GM21423 (cell line): ENCODE data around the gene MFSD12.

Experiments used
- ATAC-seq: cut with Tn5 transposase; IDR thresholded peaks from one replicate; pipeline ENCODE4 v1.9.1; 2021; ENCODE audit warnings: mild to moderate bottlenecking, moderate library complexity; ENCODE audit not compliant: unreplicated experiment

Gene MFSD12

GRCh38 chr19:3563709-3564524 is 6.5 kb upstream of the MFSD12 start:
- ATAC-seq = no peak

GRCh38 chr19:3556978-3557460 is 367 bp downstream of the MFSD12 start:
- ATAC-seq = peak; percentile 28

GRCh38 chr19:3556423-3556977 is 886 bp downstream of the MFSD12 start:
- ATAC-seq = no peak

GRCh38 chr19:3555653-3556422 is 1.5 kb downstream of the MFSD12 start:
- no peak for ATAC-seq

DNA sequence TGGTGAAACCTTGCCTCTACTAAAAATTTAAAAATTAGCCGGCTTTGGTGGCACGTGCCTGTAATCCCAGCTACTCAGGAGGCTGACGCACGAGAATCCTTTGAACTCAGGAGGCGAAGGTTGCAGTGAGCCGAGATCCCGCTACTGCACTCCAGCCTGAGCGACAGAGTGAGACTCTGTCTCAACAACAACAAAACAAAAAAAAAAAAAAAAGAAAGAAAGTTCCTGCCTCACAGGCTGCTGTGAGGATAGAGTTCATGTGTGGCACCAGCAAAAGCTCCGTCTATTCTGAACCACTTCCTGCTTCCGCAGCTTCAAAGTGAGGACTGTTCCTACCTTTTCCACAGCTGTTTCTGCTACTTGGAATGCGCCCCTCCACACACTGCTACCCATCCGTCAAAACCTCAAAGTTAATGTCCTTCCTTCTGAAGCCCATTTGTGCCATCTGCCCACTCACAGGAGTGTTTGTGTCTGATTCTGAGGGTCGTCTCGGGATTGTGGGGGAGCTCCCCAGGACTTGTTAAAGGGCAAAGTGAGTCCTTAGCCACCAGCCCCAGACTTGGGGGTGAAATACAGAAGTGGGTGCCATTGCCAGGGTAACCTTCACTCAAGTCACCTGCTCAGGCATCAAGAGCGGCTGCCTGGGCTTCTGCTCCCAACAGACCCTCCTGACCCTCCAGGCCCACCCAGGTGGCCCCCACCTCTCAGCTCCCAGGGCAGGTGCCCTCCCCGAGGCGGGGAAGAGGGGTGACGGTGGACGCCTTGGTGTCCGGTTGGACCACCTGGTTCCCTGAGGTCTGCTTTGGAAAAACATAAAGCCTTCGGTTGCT is 2.9 kb downstream of the MFSD12 start:
- ATAC-seq = no peak

DNA sequence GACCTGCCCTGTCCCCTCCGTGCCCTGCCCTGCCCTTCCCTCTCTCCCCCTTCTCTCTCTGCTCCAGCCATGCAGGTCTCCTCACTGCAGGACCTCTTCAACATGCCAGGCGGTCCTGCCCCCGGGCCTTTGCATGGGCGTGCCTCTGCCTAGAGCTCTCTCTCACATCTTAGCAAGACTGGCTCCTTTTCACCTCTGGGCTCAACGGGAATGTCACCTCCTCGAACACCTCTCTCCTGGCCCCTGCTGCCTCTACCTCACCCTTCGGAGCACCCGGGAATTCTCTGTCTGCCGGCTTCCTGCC is 5.6 kb downstream of the MFSD12 start:
- ATAC-seq = no peak

GRCh38 chr19:3550947-3551791 is 6.2 kb downstream of the MFSD12 start:
- no peak for ATAC-seq

DNA sequence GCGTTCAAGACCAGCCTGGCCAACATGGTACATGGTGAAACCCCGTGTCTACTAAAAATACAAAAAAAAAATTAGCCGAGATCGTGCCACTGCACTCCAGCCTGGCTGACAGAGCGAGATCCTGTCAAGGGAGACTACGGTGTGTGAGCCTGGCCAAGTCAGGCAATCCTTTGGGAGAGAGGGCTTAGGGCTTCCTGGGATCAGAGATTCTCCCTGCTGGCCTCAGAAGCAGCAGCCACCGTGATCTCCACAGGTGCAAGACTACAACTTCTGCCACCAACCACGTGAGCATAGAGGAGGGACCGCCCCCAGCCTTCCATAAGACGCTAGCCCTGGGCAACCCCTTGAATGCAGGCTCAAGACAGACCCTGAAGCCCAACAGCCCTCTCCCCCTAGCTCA is 7.6 kb downstream of the MFSD12 start:
- no peak for ATAC-seq

DNA sequence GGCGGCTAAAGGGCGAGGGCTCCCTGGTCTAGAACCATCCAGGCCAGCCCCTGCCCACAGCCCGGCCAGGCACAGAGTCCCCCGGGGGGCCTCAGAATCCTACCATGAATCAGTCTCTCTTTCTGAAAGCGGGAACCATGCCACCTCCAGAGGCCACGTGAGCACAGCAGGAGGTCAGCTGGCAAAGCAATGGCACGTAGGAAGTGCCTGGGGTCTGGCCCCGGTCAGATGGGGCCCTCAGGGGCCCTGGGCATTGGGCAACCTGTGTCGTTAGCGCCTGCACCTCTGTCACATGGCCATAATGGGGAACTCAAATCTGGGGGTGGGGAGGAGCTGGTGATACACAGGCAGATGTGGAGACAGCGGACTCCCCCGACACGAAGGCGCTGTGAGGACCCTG is 8.8 kb downstream of the MFSD12 start:
- ATAC-seq = no peak

DNA sequence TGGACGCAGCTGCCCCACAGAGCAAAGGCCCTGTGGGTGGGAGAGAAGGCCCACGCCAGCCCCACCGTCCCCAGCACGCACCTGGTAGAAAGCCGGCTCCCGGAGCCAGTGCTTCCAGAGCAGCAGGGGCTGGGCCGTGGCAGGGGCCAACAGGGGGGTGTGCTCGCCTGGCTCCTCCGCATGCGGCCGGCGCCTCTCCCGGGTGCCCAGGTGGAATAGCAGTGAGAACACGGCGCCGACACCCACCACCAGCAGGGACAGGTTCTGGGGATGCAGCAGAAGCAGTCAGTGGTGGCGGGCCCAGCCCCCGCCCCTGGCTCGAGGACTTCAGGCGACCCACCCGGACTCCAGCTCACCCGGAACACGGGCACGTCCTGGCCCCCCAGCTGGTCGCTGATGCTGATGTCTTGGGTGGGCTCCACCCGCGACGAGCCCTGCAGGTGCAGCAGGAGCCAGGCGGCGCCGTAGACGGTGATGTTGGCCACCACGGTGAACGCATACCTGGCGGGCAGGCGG is 9.6 kb downstream of the MFSD12 start:
- ATAC-seq = no peak

GRCh38 chr19:3547301-3547731 is 10.1 kb downstream of the MFSD12 start:
- ATAC-seq = no peak

GRCh38 chr19:3546119-3546518 is 11.3 kb downstream of the MFSD12 start:
- ATAC-seq = no peak

DNA sequence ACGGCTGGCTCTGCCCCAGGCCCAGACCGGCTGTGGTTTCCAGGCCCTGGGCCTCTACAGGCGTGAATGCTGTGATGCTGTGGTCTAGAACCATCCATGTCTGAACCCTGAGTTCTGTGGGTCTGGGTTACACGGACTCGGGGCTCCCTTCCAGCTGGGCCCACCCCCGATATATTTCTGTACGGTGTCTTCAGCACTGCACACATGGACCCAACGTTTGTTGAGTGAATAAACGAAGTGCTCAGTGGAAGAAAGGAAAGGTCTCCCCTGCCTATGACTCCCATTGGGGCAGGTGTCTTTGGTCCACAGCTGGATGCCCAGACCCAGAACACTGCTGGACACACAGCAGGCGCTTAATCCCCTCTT is 11.7 kb downstream of the MFSD12 start:
- ATAC-seq = no peak

GRCh38 chr19:3544742-3545668 is 12.4 kb downstream of the MFSD12 start:
- no peak for ATAC-seq

- ATAC-seq = no peak
Observed at GRCh38 chr19:3544058-3544376, 13.4 kb downstream of the MFSD12 start.

DNA sequence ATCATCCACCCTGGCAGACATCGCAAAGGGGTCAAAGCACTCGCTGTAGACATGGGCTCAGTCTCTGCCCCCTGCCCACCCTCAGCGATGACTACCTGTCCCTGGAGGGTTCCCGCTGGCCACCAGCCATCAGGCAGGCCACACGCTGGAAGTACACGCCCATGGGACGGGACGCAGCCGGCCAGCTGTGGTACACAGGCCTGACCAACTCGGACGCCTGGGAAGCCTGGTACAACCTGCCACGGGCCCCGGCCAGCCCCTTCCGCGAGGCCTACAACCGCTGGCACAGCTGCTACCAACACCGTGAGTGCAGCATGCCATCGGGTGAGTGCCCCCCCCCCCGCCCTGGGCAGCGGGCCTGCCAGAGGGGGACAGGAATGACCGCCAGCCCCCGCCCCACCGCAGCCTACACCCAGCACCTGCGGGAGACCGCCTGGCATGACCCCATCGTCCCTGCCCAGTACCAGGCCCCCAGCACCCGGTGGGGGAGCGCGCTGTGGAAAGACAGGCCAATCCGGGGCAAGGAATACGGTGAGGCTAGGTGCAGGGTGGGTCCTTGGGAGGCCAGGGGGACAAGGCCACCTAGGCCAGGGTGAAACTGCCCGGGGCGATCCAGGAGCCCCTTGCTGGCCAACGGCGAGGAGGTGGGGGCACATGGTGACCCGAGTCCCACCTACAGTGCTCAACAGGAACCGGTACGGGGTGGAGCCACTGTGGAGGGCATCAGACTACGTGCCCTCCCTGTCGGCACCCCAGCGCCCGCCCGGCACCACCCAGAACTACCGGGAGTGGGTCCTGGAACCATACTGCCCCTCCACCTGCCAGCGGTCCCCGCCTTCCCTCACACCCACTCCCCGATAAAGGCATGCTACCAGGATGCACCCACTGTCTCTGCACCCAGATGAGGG is 14.0 kb downstream of the MFSD12 start:
- no peak for ATAC-seq

DNA sequence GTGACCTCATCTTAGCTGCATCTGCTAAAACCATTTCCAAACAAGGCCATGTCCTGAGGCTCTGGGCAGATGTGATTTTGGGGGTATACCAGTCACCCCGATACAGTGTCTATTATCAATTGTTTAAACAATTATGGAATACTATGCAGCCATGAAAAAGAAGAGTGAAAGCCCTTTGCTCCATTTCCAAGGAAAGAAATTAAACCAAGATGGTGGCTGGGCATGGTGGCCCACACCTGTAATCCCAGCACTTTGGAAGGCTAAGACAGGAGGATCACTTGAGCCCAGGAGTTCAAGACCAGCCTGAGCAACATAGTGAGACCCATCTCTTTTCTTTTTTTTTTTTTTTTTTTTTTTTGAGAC is 17.6 kb downstream of the MFSD12 start:
- no peak for ATAC-seq
